GM15510 (cell line): ENCODE data around the gene TAP1.

Experiments
- POLR2A ChIP-seq: IDR thresholded peaks from 3 replicates; pipeline ENCODE4 v1.6.1; 2011; ENCODE audit warnings: borderline replicate concordance; ENCODE audit not compliant: insufficient read length; ENCODE audit errors: extremely low read depth

Gene TAP1

GRCh38 chr6:32835167-32835893 lies 18.2 kb downstream of the TAP1 start:
- no peak for TF ChIP-seq POLR2A

GRCh38 chr6:32833664-32834063 lies 19.8 kb downstream of the TAP1 start:
- TF ChIP-seq POLR2A, result no peak

GRCh38 chr6:32832535-32832934 lies 21.0 kb downstream of the TAP1 start:
- no peak for TF ChIP-seq POLR2A

DNA sequence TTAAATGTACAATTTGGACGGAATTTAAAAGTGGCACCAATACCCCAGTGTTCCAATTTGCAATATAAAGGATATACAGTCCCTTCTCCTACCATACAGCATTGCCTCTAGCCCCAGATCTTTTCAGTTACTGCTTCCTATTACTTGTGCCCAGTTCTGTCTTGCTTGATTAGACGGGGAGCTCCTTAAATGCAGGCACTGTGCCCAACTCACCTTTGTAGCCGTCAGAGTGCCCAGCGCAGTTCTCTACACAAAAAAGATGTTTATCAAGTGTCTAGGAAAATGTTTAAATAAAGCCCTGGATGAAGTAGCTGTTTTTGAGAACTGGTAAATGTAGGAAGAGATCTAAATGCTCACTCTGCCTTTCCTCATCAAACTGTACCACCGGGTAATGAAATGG lies 22.6 kb downstream of the TAP1 start:
- no peak for TF ChIP-seq POLR2A

DNA sequence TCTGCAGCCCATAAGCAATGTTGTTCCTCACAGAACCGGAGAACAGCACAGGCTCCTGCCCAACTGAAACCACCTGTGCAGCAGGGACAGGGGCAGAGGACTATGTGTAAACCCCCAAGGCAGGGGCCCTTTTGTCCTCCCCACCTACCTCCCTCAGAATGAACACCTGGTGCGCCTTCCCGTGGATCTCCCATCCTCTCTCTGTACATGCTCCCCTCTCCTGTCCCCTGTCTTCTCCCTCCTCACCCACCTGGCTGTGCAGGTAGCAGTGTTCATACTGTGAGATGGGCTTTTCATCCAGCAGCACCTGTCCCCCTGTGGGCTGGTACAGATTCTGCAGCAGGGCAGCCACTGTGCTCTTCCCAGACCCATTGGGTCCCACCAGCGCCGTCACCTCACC lies 23.5 kb downstream of the TAP1 start:
- no peak for TF ChIP-seq POLR2A

- no peak for TF ChIP-seq POLR2A
These were observed 24.0 kb downstream of the TAP1 start for GRCh38 chr6:32829495-32829894.

- no peak for TF ChIP-seq POLR2A
These were observed 26.5 kb downstream of the TAP1 start for GRCh38 chr6:32827025-32827424.

DNA sequence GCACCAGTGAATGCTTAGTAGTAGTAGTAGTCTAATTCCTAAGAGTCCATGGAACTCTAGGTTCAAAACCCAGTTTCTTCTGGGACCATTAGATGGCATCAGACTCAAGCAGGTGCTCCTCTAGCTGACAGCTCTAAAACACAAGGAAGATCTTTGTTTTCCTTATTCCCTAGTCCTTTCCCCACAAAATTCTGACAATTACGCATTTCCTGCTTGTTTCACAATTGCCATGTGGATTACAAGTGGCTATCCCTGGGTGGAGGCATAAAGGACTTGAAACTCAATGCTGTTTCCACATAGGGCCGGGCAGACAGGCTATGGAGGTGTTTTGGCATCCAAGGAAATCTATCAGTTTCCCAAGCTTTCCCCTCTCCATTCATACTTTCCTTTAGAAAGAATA lies 27.5 kb downstream of the TAP1 start:
- no peak for TF ChIP-seq POLR2A

DNA sequence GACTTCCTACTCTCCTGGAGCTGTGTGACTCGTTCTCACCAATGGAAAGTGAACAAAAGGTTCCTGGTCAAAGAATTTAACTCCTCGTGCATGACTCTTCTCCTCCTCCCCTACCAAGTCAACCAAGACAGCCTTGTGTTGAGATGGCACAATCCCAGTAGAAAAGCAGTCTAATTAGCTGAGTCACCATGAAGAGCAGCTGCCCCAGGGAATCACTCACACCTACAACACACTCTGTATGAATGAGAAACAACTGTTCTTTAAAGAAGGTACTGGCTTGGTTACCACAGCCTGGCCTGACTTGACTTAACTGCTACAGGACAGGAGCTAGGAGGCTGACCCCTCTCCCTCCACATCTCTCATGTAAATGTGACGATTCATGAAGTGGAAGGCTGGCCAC lies 33.8 kb downstream of the TAP1 start:
- TF ChIP-seq POLR2A, result no peak

DNA sequence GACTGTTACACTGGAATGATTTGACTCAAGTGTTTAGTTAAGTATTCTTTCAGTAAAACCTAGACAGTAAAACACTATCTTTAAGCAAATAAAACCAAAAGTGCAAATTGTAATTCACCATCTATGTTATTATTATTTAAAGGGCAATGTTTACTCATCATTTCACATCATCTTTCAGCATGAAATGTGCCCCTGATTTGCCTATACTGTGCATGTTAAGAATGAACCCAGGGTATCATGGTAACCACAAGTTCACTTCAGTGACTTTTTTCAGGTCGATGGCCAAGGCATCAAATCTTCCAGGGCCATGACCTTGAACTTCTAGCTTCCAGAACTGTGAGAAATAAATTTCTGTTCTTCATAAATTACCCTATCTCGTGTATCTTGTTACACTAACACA lies 34.6 kb downstream of the TAP1 start:
- no peak for TF ChIP-seq POLR2A

GRCh38 chr6:32816746-32817204 lies 36.7 kb downstream of the TAP1 start, which contains the start of gene HLA-DOB:
Gene HLA-DOB (minus strand): TSS chr6:32817002. CDS start chr6:32816951, 51 bp downstream.
- TF ChIP-seq POLR2A, result no peak

DNA sequence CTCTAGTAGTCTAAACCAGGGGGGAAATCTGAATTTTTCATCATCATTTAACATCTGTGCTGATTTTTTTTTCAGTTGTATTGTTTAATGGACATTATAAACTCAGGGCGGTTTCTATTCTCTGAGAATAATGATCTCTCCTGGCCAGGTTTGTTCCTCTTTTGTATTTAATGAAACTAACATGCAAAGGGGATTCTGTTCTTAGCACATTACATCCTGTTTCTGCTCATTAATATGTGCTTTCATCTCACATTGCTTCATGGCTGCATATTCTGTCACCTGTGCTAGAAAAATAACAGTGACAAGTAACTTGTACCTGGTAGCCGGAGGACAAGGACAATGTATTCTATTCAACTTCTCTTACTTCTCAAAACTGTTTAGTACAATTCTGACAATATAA lies 37.5 kb downstream of the TAP1 start:
- no peak for TF ChIP-seq POLR2A

DNA sequence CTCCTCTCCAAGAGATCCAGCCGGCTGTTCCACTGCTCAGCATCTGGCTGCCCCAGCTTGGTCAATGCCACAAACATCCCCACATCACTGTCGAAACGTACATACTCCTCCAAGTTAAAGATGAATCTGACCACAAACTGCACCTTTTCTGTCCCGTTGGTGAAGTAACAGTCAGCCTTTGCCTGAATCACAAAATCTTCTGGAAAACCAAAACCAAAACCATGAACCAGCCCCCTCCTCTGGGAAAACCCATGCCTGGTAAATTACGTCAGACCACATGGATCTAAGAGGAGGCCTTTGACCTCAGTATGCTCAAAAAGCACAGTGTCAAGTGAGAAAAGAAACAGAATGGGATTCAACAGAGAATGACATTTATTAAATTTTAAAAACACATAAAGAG lies 38.4 kb downstream of the TAP1 start:
- no peak for TF ChIP-seq POLR2A

- no peak for TF ChIP-seq POLR2A
These were observed 39.4 kb downstream of the TAP1 start for GRCh38 chr6:32814145-32814544.

DNA sequence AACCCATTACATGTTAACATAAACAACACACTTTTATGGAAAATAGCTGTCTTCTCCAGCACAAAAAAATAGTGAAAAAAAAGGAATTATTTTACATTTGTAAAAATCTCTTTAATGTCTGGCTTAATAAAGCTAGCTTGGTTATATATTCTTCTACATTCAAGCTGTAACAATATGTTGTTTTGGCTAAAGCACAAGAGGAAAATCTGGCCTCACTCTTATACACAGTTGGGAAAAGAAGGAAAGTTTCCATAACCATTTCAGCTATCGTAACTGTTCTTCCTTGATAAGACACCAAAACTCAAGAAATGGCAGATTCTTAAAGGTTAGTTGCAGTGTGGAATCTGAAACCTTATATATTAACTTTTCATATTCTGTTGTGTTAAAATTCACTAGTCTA lies 44.3 kb downstream of the TAP1 start:
- TF ChIP-seq POLR2A, result no peak

GRCh38 chr6:32807020-32807580 lies 46.4 kb downstream of the TAP1 start:
- TF ChIP-seq POLR2A, result no peak
